ENCODE results near the gene ITGA7.
A peak's percentile ranks its signal among the peaks of the same experiment; 100 is the strongest.

Gene ITGA7

DNA sequence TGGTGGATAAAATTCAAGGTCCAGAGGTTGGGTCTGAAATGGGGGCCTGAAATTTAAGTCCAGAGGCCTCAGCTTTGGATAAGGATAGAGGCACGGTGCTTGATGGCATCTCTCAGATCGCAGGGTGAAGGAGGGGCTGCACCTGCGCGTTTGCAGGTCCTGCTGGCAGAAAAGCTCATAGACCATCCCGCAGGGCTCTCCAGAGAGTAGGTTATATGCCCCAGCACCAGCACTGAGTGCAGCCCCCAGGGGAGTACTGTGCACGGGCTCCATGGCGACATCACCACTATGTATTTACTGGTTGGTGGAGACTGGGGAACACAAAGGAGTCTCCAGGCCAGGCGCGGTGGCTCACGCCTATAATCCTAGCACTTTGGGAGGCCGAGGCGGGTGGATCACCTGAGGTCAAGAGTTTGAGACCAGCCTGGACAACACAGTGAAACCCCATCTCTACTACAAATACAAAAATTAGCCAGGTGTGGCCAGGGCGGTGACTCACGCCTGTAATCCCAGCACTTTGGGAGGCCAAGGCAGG, 25.4 kb upstream of the ITGA7 start:
- no peak for DNase-seq

GRCh38 chr12:55732288-55732687, 24.6 kb upstream of the ITGA7 start:
- no peak for DNase-seq

- peak; percentile 59 to 60 for DNase-seq
Observed at GRCh38 chr12:55729819-55730818, 22.4 kb upstream of the ITGA7 start.

GRCh38 chr12:55728939-55729818, 21.5 kb upstream of the ITGA7 start, which contains the start of gene CD63:
Gene CD63, minus strand, starts transcription at chr12:55729009. Its CDS starts 668 bp downstream, at chr12:55728341.
- peak; percentile 65 to 72 for DNase-seq

DNA sequence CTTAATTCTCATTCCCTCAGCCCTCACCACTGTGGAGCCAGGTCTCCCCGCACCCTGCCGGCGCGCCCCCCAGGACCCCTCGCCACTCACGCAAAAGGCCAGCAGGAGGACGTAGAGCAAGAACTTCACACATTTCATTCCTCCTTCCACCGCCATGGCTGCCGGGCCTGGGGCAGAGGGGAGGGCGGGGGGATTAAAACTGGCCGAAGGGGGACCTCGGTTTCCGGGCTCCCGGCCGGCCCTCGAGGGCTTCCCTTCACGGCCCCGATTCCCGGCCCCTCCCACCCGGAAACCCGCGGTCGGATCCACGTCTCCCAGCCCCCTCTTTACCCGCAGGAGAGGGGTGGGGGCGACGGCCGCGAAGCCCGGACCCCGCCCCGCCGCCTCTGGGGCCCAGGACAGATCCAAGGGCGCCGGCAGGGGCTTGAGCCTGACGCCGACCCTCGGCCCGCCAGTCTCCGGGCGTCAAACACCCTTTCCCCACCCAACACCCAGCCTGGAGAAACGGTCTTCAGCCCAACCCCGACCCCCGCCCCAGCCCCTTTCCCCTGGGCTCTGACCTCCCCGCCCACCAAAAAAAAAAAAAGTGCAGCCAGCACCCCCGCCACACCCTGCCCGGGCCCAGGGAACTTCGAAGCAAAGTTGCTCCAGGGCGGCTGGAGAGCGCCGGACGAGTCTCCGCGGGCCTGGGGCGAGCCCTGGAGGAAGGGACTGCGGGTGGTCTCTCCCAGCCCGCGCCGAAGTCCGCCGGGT, 20.7 kb upstream of the ITGA7 start:
- DNase-seq: peak in 1 of 2 experiments; percentile 26

DNA sequence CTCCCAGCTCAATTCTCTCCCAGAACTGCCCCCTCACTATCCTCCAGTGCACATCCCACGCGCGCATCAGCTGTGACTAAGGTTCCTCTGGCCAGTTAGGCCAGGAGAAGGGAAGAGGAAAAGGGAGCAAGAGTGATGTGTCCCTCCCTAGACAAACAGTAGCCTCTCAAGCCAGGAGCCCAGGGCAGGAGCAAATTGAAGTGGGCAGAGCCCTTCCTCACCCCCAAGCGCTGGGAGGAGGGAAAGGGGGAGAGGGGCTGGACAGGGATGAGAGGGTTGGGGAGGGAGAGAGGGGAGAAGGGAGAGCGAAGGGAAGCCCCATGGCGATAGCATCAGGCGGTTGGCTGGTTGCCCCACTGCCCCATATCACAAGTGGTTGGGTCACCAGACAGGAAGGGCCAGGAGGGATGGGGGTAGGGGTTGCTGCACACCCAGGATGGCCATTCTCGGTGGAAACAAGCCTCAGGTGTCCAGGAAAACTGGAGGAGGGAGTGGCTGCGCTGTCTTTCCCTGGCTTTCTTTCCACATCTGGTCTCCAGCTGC, 20.0 kb upstream of the ITGA7 start:
- DNase-seq: peak in 1 of 2 experiments; percentile 53

- no peak for DNase-seq
Observed at GRCh38 chr12:55726971-55727370, 19.3 kb upstream of the ITGA7 start.

GRCh38 chr12:55725556-55725955, 17.9 kb upstream of the ITGA7 start:
- no peak for DNase-seq

- DNase-seq: no peak
Observed at GRCh38 chr12:55724940-55725309, 17.2 kb upstream of the ITGA7 start.

GRCh38 chr12:55724226-55724939, 16.7 kb upstream of the ITGA7 start:
- peak; percentile 72 for DNase-seq

GRCh38 chr12:55723516-55724225, 16.0 kb upstream of the ITGA7 start:
- no peak for DNase-seq

GRCh38 chr12:55722948-55723347, 15.2 kb upstream of the ITGA7 start:
- no peak for DNase-seq

- DNase-seq: no peak
Observed at GRCh38 chr12:55721601-55722213, 14.0 kb upstream of the ITGA7 start.

DNA sequence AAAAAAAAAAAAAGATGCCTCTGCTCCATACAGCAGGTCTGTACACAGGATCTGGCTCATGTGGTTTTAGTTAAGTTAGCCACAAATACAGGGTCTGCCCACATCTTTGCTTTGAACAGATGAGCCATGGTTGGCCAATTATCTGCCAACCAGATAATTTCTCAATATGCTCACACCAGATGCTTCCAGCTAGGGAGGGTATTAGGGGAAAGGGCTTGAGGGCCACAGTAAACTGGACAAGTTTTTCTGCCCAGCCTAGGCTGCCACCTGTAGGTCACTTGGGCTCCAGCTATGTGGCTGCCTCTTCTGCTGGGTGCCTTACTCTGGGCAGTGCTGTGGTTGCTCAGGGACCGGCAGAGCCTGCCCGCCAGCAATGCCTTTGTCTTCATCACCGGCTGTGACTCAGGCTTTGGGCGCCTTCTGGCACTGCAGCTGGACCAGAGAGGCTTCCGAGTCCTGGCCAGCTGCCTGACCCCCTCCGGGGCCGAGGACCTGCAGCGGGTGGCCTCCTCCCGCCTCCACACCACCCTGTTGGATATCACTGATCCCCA, 13.3 kb upstream of the ITGA7 start:
- peak; percentile 97 to 98 for DNase-seq

DNA sequence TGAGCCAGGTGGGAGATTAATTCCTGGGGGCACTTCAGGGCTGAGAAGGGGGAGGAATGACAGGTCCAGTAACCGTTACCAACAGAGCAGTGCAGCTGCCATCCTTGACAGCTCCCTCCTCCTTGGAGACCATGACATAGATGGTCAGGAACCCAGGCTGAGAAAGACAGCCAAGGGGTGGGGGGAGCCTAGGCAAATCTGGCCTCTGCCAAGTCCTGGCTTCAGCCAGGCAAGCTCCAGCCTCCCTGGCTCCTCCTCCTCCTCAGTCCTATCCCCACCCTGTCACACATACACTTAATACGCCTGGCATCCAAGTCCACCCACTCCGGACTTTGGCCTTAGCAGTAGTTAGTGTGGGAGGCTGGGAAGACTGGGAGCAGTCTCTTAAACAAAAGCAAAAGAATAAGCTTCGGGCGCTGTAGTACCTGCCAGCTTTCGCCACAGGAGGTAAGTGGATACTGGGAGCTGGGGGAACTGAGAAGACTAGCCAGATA, 12.4 kb upstream of the ITGA7 start, which contains the start of gene RDH5:
Gene RDH5, plus strand, starts transcription at position 323 of the 494 bp plus-strand sequence. CDS start 792 bp downstream, outside the sequence.
- no peak for DNase-seq

GRCh38 chr12:55719371-55719770, 11.7 kb upstream of the ITGA7 start:
- DNase-seq: no peak

GRCh38 chr12:55718624-55719275, 11.0 kb upstream of the ITGA7 start:
- DNase-seq: no peak

DNA sequence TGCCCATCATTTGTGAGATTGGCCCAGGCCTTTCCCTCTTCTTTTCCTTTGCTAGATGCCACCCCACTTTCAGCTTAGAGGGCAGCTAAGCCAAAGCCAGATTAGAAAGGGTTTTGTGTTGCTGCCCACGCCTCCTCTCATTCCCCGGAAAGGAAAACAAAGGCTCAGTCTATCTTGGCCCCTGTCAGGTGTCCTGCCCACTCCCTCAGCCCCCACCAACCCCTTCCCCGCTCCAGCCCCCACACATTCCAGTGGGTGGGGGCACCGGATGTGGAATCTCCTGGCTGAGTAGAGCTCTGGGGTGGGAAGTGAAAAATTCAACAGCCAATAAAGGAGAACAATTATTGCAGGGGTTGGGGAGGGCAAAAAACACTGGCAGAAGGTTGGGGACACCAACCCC, 10.3 kb upstream of the ITGA7 start:
- no peak for DNase-seq
